ENCODE results near the gene DNAH10.

Gene DNAH10

GRCh38 chr12:123888989-123889388 lies 126.9 kb downstream of the DNAH10 start:
- no peak for DNase-seq (ENCODE audit: low spot score)

GRCh38 chr12:123889848-123890535 lies 127.9 kb downstream of the DNAH10 start:
- DNase-seq (ENCODE audit: low spot score) = no peak

GRCh38 chr12:123890536-123890902 lies 128.4 kb downstream of the DNAH10 start:
- no peak for DNase-seq (ENCODE audit: low spot score)

- DNase-seq (ENCODE audit: low spot score) = no peak
Measured at GRCh38 chr12:123891011-123891410, 128.9 kb downstream of the DNAH10 start.

- DNase-seq (ENCODE audit: low spot score) = no peak
Measured at GRCh38 chr12:123891516-123892179, 129.5 kb downstream of the DNAH10 start.

GRCh38 chr12:123892180-123892559 lies 130.1 kb downstream of the DNAH10 start:
- DNase-seq (ENCODE audit: low spot score) = no peak

GRCh38 chr12:123892853-123893252 lies 130.8 kb downstream of the DNAH10 start:
- no peak for DNase-seq (ENCODE audit: low spot score)

- no peak for DNase-seq (ENCODE audit: low spot score)
Measured at GRCh38 chr12:123893276-123893675, 131.2 kb downstream of the DNAH10 start.

- no peak for DNase-seq (ENCODE audit: low spot score)
Measured at GRCh38 chr12:123894823-123895345, 132.8 kb downstream of the DNAH10 start.

GRCh38 chr12:123895451-123895850 lies 133.3 kb downstream of the DNAH10 start:
- no peak for DNase-seq (ENCODE audit: low spot score)

GRCh38 chr12:123896767-123897166 lies 134.7 kb downstream of the DNAH10 start:
- no peak for DNase-seq (ENCODE audit: low spot score)

GRCh38 chr12:123897221-123897620 lies 135.1 kb downstream of the DNAH10 start:
- DNase-seq (ENCODE audit: low spot score) = no peak

- no peak for DNase-seq (ENCODE audit: low spot score)
Measured at GRCh38 chr12:123898673-123899072, 136.6 kb downstream of the DNAH10 start.

GRCh38 chr12:123899368-123899767 lies 137.3 kb downstream of the DNAH10 start:
- DNase-seq (ENCODE audit: low spot score) = no peak

- no peak for DNase-seq (ENCODE audit: low spot score)
Measured at GRCh38 chr12:123900871-123901376, 138.8 kb downstream of the DNAH10 start.

GRCh38 chr12:123902821-123903220 lies 140.7 kb downstream of the DNAH10 start:
- DNase-seq (ENCODE audit: low spot score) = no peak

- DNase-seq (ENCODE audit: low spot score) = no peak
Measured at GRCh38 chr12:123903301-123904065, 141.4 kb downstream of the DNAH10 start.

GRCh38 chr12:123905319-123905925 lies 143.3 kb downstream of the DNAH10 start:
- DNase-seq (ENCODE audit: low spot score) = peak; percentile 66

GRCh38 chr12:123906711-123907420 lies 144.8 kb downstream of the DNAH10 start:
- DNase-seq (ENCODE audit: low spot score) = no peak

- no peak for DNase-seq (ENCODE audit: low spot score)
Measured at GRCh38 chr12:123907726-123908476, 145.8 kb downstream of the DNAH10 start.
